Uterus (tissue), 2 donors: Measurements from ENCODE around the gene NACC2.

ENCODE experiments used
- POLR2A ChIP-seq, 2 donors: fragments of 450-650 bp; IDR thresholded peaks; one replicate each; pipeline ENCODE4 v1.6.1; 2016; ENCODE audit warnings: antibody characterized with exemption in 2 of 2, mild to moderate bottlenecking in 1 of 2, moderate library complexity in 1 of 2
- TF ChIP-seq, protein P1 (sequence below), 4 experiments: fragments of 200-600 bp in 2 of 4; fragments of 450-650 bp in 2 of 4; sonication (generic) in 2 of 4; IDR thresholded peaks; one replicate each; pipeline ENCODE4 v1.5.1; 2016 to 2019; ENCODE audit warnings: antibody characterized with exemption in 4 of 4, mild to moderate bottlenecking in 2 of 4, moderate library complexity in 1 of 4

DNA sequence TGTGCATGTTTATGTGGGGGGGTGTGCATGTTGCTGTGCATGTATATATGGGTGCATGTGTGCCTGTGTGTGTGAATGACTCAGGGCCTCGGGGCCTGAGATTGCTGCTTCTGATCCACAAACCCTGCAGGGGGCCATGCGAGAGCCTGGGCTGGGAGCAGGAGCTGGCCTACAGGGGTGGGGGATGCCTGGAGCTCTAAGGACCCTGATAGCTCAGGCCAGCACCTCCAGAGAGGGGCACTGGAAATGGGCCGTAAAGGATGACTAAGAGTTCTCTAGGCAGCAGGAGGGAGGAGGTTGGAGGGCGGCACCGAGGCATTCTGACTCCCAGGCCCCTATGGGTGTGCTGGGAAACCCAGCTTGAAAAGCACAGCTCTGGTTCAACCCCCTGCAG, 127.0 kb downstream of the NACC2 start:
- TF ChIP-seq, protein P1, sequence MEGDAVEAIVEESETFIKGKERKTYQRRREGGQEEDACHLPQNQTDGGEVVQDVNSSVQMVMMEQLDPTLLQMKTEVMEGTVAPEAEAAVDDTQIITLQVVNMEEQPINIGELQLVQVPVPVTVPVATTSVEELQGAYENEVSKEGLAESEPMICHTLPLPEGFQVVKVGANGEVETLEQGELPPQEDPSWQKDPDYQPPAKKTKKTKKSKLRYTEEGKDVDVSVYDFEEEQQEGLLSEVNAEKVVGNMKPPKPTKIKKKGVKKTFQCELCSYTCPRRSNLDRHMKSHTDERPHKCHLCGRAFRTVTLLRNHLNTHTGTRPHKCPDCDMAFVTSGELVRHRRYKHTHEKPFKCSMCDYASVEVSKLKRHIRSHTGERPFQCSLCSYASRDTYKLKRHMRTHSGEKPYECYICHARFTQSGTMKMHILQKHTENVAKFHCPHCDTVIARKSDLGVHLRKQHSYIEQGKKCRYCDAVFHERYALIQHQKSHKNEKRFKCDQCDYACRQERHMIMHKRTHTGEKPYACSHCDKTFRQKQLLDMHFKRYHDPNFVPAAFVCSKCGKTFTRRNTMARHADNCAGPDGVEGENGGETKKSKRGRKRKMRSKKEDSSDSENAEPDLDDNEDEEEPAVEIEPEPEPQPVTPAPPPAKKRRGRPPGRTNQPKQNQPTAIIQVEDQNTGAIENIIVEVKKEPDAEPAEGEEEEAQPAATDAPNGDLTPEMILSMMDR (IDR thresholded peaks at IDR 0.05), result no peak
- no peak for TF ChIP-seq POLR2A (IDR thresholded peaks at IDR 0.05)
